Activated CD4-positive, alpha-beta T cell treated with anti-CD3 and anti-CD28 coated beads, Interleukin-2, amount 50 U/mL, for 1 hour (primary cell): ENCODE measurements around the gene DNAJC28.
"Not testable (repeated sequence)": the region's sequence is repeated elsewhere in the genome, so short reads cannot be mapped to it uniquely, and the experiment has no call there.

Source experiments
- DNase-seq: peaks from one replicate; pipeline ENCODE4 v3.0.0-alpha.2; 2020

Gene DNAJC28

GRCh38 chr21:33491373-33492102, at the start of gene DNAJC28:
Gene DNAJC28, minus strand, starts transcription at chr21:33491716. Its CDS starts 2,323 bp downstream, at chr21:33489393.
- DNase-seq, result peak; percentile 91

- no peak for DNase-seq
Observed at GRCh38 chr21:33541105-33541711, 49.7 kb upstream of the DNAJC28 start.

- DNase-seq, result no peak
Observed at GRCh38 chr21:33540711-33541104, 49.2 kb upstream of the DNAJC28 start.

DNA sequence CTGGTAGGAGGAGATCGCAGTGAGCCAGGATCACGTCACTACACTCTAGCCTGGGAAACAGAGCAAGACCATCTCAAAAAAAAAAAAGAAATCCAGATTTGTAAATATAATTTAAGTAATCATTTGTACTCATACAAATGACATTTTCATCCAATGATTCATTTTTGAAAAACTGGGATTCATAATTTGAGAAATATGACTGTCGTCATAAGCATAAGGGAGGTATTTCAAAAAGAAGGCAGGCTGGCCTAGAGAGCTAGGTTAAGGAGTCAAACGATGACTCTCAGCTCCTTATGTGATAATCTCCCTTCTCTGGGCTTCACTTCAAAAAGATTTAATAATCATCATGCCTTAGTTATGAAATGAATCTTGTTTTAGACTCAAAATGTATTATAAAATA, 48.1 kb upstream of the DNAJC28 start:
- no peak for DNase-seq

- no peak for DNase-seq
Observed at GRCh38 chr21:33537212-33537611, 45.7 kb upstream of the DNAJC28 start.

- no peak for DNase-seq
Observed at GRCh38 chr21:33531007-33531406, 39.5 kb upstream of the DNAJC28 start.

GRCh38 chr21:33522953-33523349, 31.4 kb upstream of the DNAJC28 start:
- DNase-seq, result no peak

GRCh38 chr21:33522297-33522952, 30.9 kb upstream of the DNAJC28 start:
- no peak for DNase-seq

DNA sequence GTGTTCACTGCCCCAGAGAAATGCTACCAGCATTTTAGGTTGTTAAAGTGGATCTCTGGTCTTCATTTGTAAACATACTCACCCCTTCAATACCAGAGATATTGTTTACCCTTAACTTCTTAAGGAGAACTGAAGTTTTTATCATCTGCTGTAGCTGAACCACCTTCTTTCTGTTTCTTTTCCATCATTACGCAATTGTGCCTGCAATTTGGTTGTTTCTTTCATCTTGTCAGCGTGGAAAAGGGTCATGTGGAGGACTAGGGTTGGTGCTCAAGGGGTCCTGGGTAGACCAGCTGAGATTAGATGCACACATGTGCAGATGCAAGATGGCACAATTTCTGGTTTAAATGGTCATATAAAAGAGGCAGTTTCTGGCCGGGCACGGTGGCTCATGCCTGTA, 27.4 kb upstream of the DNAJC28 start:
- no peak for DNase-seq

- no peak for DNase-seq
Observed at GRCh38 chr21:33514229-33514628, 22.7 kb upstream of the DNAJC28 start.

DNA sequence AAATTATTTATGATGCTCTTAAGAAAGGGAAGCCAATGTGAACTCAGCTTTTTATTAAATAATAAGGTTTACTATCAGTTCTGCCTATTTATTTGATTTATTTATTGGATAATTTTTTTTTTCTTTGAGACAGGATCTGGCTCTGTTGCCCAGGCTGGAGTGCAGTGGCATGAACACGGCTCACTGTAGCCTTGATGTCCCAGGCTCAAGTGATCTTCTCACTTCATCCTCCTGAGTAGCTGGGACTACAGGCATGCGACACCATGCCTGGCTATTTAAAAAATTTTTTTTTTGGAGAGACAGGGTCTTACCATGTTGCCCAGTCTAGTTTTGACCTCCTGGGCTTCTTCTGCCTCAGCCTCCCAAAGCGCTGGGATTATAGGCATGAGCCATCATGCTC, 21.0 kb upstream of the DNAJC28 start:
- DNase-seq, result no peak

DNA sequence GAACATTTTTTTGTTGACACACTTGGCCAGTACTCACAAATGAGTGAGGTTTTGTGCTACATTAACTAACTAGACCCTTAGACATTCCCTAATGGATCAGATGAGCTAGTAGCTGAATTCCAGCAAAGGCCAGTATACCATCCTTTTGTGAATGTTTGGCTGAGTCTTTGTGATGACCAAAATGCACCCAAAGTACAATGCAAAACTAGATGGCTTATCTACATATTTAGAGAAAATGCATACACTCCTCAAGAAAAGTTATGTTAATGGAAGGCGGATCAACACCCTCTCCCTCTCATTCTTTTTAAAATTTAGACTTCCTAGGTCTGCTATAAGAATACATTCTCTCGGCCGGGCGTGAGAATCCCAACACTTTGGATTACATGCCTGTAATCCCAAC, 20.1 kb upstream of the DNAJC28 start:
- no peak for DNase-seq

- DNase-seq, result no peak
Observed at GRCh38 chr21:33510826-33511225, 19.3 kb upstream of the DNAJC28 start.

- not testable (repeated sequence) for DNase-seq
Observed at GRCh38 chr21:33507003-33507402, 15.5 kb upstream of the DNAJC28 start.

GRCh38 chr21:33505833-33506232, 14.3 kb upstream of the DNAJC28 start:
- DNase-seq, result no peak

- DNase-seq, result no peak
Observed at GRCh38 chr21:33496345-33496744, 4.8 kb upstream of the DNAJC28 start.

- no peak for DNase-seq
Observed at GRCh38 chr21:33495743-33496142, 4.2 kb upstream of the DNAJC28 start.

- DNase-seq, result no peak
Observed at GRCh38 chr21:33493756-33494155, 2.2 kb upstream of the DNAJC28 start.

DNA sequence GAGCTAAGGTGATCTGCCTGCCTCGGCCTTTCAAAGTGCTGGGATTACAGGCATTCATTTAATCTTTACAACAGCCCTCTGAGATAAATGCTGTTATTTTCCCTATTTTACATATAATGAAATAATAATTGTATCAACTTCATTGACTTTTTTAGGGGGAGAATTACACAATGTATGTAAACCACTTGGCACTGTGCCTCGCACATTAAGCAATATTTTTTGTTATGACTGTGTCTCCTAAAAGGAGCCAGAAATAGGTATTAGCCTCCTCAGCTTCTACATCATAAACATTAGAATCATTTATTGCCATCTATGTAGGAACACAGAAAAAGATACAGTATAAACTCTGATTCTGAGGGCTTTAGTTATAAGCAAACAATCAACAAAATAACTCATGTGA, 1.1 kb upstream of the DNAJC28 start:
- DNase-seq, result no peak

- no peak for DNase-seq
Observed at GRCh38 chr21:33490991-33491372, 534 bp downstream of the DNAJC28 start.

DNA sequence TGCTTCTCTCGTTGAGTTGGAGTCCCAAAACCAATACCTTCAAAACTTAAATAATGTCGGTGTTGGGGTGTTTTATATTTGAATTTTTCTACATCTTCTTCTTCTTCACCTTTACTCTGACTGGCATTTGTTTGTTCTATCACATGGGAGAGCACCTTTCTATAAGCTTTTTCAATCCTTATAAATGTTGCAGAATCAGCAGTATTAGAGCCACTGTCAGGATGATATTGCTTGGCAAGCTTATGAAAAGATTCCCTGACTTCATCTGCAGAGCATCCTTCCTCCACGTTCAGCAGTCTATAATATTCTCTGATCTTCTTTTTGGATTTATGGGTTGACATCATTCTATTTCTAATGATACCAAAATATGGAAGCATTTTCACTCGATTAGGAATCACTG, 2.6 kb downstream of the DNAJC28 start:
- no peak for DNase-seq

DNA sequence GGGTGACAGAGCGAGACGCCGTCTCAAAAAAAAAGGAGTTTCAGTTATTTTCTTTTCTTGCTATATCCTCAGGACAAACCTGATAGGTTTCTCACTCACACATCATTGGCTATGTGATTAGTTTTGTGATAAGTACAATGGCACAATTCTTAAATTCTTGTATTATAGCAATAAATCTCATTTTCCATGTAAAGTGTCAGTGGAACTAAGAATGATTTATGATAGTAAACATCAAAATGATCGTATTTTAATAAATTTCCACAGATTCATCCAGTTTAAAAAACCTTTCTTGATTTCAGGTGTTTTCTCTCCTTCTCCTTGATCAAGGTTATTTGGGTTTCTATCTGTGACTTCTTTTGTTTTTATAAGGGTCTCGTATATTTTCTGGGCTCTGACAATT, 3.5 kb downstream of the DNAJC28 start:
- DNase-seq, result no peak

DNA sequence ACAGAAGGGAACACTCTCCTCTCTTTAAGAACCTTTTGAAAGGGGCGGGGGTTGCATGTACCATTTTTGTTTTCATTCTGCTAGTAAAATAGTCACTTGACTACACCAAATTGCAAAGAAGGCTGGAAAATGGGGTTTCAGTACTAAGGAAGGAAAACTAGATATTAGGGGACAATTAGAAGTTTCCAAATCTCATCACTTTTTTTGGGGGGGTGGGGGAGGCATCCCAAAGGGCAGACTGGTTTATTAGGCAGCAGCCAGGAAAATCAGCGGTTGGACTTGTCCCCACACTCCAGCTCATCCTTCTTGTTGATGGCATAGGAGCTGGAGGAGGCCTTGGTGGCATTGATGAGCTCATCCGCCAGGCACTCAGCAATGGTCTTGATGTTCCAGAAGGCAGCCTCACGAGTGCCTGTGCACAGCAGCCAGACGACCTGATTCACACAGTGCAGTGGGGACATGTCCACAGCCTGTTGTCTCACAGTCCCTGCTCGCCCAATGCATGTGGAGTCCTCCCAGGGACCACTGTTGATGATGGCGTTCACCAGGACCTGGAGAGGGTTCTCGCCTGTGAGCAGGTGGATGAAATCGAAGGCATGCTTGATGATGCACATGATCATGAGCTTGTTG, 10.1 kb downstream of the DNAJC28 start:
- no peak for DNase-seq
